ENCODE results near the gene APBB2. TPM values are rescaled to one million over a fixed set of nuclear protein-coding genes. Genes with fewer than 3 reads are reported as not detected.

APBB2 gene
- total RNA-seq, 4 donors from 2014 or later, result 12.2 to 29.2 (median 20.1) TPM

DNA sequence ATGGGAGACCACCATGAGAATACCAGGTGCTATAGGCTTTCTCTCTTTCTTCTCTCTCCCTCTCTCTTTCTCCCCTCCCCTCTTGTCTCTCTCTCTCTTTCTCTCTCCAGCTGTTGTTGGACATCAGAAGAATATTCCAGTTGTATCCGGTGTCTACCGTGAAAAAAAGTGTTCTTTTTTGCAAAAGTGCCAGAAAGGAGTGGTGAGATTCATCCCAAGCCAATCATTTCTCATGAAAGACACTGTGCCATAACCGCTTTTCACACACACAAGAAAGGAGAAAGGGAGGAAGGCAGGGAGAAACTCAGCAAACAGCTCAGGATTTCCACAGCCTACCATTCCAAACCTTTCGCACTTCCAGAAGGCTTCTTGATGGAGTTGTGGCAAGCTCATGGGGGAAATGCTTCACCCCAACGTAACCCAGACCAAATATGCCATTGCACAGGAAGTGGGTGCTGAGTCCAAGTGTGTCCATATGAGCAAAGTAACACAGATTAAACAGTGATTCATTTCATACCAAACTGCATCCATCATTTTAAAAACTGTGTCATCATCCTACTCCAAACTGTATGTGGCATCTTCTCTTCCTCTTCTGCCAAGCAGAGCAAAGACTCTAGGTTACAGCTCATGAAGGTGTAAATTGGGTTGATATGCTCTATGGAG lies 224.0 kb downstream of the APBB2 start:
- Histone ChIP-seq H3K4me1 (peaks cover 0 to 18% (median 0%) of the 10 kb centered on the region in 3 donors), H3K36me3 (no peaks in the 10 kb centered on the region), H3K4me3 (no peak overlapping the region), H3K27ac (no peak overlapping the region), H3K27me3 (no peaks in the 10 kb centered on the region), H3K9me3 (no peaks in the 10 kb centered on the region)
- WGBS, 2 donors, result 64 to 69% methylated on average over 5 of the region's 5 CpGs
- no peak for DNase-seq
- TF ChIP-seq POLR2A (IDR thresholded peaks at IDR 0.05), result no peak
- TF ChIP-seq, protein P1, sequence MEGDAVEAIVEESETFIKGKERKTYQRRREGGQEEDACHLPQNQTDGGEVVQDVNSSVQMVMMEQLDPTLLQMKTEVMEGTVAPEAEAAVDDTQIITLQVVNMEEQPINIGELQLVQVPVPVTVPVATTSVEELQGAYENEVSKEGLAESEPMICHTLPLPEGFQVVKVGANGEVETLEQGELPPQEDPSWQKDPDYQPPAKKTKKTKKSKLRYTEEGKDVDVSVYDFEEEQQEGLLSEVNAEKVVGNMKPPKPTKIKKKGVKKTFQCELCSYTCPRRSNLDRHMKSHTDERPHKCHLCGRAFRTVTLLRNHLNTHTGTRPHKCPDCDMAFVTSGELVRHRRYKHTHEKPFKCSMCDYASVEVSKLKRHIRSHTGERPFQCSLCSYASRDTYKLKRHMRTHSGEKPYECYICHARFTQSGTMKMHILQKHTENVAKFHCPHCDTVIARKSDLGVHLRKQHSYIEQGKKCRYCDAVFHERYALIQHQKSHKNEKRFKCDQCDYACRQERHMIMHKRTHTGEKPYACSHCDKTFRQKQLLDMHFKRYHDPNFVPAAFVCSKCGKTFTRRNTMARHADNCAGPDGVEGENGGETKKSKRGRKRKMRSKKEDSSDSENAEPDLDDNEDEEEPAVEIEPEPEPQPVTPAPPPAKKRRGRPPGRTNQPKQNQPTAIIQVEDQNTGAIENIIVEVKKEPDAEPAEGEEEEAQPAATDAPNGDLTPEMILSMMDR (IDR thresholded peaks at IDR 0.05), result no peak
- intact Hi-C loops (cut with DNase I), result no loop called here

DNA sequence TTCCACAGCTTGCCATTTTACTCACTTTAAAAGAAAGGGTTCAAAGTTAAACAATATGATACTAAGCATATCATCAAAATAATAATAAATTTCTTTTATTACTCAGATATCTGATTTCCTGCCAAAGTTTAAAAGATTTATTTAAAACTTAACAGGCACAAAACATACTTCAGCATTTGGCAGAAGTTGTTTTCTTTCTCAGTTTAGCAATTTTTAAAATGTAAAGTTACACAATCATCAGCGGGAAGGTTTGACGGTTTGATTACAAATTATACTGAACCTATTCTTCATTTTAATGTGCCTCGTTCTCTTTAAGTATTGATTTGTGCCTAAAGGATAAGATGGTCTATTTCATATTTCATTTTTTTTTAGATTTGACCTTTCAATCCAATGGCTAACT lies 227.2 kb downstream of the APBB2 start:
- intact Hi-C loops (cut with DNase I), result no loop called here
- Histone ChIP-seq H3K27me3 (no peaks in the 10 kb centered on the region), H3K36me3 (no peaks in the 10 kb centered on the region), H3K9me3 (no peaks in the 10 kb centered on the region), H3K4me1 (peaks cover 0 to 5% (median 0%) of the 10 kb centered on the region in 3 donors), H3K27ac (no peak overlapping the region), H3K4me3 (no peak overlapping the region)
- no peak for TF ChIP-seq POLR2A (IDR thresholded peaks at IDR 0.05)
- WGBS, 2 donors, result 67% methylated on average over 3 of the region's 3 CpGs
- DNase-seq, result no peak

DNA sequence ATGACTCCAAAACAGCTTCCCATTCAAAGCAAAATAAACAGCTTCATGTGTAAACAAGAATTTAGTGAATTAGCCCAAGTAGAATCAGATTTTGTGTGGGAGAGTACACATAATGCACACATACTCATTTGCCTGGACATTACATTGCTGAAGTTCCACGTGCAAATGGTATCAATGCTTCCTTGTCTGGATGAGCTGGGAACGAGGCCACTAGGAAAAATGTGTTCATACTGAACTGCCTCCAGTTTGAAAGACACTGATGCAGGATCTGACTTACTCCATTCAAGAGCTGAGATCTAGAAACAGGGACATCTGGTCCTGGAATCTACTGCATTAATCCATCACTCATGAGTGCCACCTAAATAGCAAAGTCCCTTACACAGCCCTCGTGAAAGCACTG lies 228.0 kb downstream of the APBB2 start:
- H3K36me3 ChIP-seq, result no peaks in the 10 kb centered on the region
- DNase-seq, result no peak
- TF ChIP-seq, protein P1 (IDR thresholded peaks at IDR 0.05), result no peak
- no peak for TF ChIP-seq POLR2A (IDR thresholded peaks at IDR 0.05)
- no peak overlapping the region for H3K27ac ChIP-seq
- no peak overlapping the region for H3K4me3 ChIP-seq
- H3K27me3 ChIP-seq, result no peaks in the 10 kb centered on the region
- intact Hi-C loops (cut with DNase I), result no loop called here
- H3K9me3 ChIP-seq, result no peaks in the 10 kb centered on the region
- peaks cover 0 to 5% (median 0%) of the 10 kb centered on the region in 3 donors for H3K4me1 ChIP-seq
- 42 to 57% methylated on average over 2 to 3 of the region's 3 CpGs for WGBS, 2 donors

DNA sequence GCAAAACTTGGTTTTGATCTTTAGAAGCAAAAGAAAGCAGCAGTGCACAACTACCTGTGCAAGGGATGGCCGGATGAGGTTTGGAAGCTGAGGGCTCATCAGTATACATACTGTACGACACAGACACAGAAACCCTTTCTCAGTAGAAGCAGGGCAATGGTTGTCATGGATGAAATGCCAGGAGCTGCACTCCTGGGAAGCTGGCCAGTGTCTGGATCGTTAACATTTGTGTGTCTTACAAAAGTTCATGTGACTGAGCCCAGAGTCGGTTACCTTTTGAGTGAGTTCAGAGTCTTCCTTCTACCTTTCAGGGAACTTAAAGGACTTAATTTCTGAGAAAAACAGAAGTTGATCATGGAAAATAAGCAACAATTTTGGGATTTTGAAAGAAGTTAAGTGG lies 230.3 kb downstream of the APBB2 start:
- peaks cover 0 to 5% (median 0%) of the 10 kb centered on the region in 3 donors for H3K4me1 ChIP-seq
- DNase-seq, result no peak
- no peak overlapping the region for H3K27ac ChIP-seq
- no peaks in the 10 kb centered on the region for H3K36me3 ChIP-seq
- TF ChIP-seq, protein P1 (IDR thresholded peaks at IDR 0.05), result no peak
- no peak for TF ChIP-seq POLR2A (IDR thresholded peaks at IDR 0.05)
- H3K27me3 ChIP-seq, result no peaks in the 10 kb centered on the region
- H3K4me3 ChIP-seq, result no peak overlapping the region
- no peaks in the 10 kb centered on the region for H3K9me3 ChIP-seq
- intact Hi-C loops (cut with DNase I), result no loop called here
- 42 to 47% methylated on average over 3 to 4 of the region's 4 CpGs for WGBS, 2 donors

DNA sequence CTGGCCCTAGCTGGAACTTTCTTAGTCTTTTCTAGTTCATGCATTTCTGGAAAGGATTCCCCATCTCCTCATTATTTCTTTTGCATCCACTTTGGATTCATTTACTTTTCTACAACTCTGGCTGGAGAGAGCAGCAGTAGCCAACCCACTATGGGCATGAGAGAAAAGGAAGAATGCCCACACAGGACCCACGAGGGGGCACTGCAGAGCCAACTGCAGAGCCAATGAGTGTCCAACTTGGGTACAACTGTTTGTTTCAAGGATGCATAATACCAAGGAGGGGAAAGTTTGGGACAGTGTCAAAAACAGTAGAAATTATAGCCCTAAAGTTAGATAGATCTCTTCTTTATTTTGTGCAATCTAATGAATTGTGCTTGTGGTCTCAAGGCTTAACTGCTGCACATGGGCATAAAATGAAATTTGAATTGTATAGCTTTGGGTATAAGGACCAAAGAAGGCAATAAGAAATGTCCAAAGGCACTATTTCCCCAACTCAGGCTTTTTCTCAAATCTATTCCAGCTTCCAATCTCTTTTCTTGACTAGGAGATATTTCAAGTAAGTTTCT lies 233.9 kb downstream of the APBB2 start:
- Histone ChIP-seq H3K27ac (no peak overlapping the region), H3K4me3 (no peak overlapping the region), H3K9me3 (no peaks in the 10 kb centered on the region), H3K36me3 (no peaks in the 10 kb centered on the region), H3K4me1 (peaks cover 0 to 5% (median 0%) of the 10 kb centered on the region in 3 donors), H3K27me3 (no peaks in the 10 kb centered on the region)
- intact Hi-C loops (cut with DNase I), result no loop called here
- 22 to 30% methylated on average over 1 of the region's 1 CpG for WGBS, 2 donors
- no peak for DNase-seq
- TF ChIP-seq, protein P1 (IDR thresholded peaks at IDR 0.05), result peak in 1 of 6 experiments; percentile 22
- TF ChIP-seq POLR2A (IDR thresholded peaks at IDR 0.05), result no peak
